Duodenal mucosa (tissue), 2 donors: ENCODE measurements around the gene NELFCD.
"Not testable (repeated sequence)": the region's sequence is repeated elsewhere in the genome, so short reads cannot be mapped to it uniquely, and the experiment has no call there.

Experiments
- H3K27ac ChIP-seq: one replicate; pipeline ENCODE4 v1.7.0; 2013; ENCODE audit warnings: low read depth, low read length
- H3K27me3 ChIP-seq, 2 donors: one replicate each; pipeline ENCODE4 v1.7.0; 2013; ENCODE audit warnings: low read length in 2 of 2, control low read depth in 1 of 2; ENCODE audit not compliant: insufficient read depth in 2 of 2, control insufficient read depth in 1 of 2
- H3K36me3 ChIP-seq, 2 donors: one replicate each; pipeline ENCODE4 v1.7.0; 2013; ENCODE audit warnings: low read length in 2 of 2, control low read depth in 1 of 2; ENCODE audit not compliant: insufficient read depth in 2 of 2, control insufficient read depth in 1 of 2
- H3K4me1 ChIP-seq, 2 donors: one replicate each; pipeline ENCODE4 v1.7.0; 2013; ENCODE audit warnings: low read length in 2 of 2, control low read depth in 1 of 2; ENCODE audit not compliant: insufficient read depth in 2 of 2, control insufficient read depth in 1 of 2
- H3K4me3 ChIP-seq, 2 donors: one replicate each; pipeline ENCODE4 v1.7.0; 2013; ENCODE audit warnings: low read length in 2 of 2, low read depth in 1 of 2
- H3K9ac ChIP-seq, 2 donors: one replicate each; pipeline ENCODE4 v1.7.0; 2013; ENCODE audit warnings: low read length in 2 of 2, low read depth in 1 of 2
- H3K9me3 ChIP-seq, 2 donors: one replicate each; pipeline ENCODE4 v1.7.0; 2013; ENCODE audit warnings: low read length in 2 of 2, control low read depth in 1 of 2; ENCODE audit not compliant: control insufficient read depth in 1 of 2

The NELFCD gene

DNA sequence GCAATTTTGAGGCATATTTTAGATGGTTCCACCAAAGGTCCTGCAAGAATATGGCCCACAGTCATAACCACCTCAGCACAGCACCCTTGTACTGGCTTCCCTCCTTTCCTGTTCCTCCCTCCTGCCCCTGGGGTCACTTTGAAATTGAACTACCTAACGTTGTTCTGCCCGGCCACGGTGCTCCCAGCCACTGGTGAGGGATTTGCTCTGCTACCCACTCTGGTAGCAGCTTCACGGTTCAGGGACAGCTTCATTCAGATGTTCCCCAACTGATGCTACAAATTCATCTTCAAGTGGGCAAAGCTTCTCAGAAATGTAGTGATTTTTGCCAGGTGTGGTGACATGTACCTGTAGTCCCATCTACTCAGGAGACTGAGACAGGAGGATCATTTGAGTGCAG is 7.9 kb upstream of the NELFCD start:
- Histone ChIP-seq H3K27ac (no peak overlapping the region), H3K4me3 (no peak overlapping the region), H3K36me3 (no peaks in the 10 kb centered on the region)

DNA sequence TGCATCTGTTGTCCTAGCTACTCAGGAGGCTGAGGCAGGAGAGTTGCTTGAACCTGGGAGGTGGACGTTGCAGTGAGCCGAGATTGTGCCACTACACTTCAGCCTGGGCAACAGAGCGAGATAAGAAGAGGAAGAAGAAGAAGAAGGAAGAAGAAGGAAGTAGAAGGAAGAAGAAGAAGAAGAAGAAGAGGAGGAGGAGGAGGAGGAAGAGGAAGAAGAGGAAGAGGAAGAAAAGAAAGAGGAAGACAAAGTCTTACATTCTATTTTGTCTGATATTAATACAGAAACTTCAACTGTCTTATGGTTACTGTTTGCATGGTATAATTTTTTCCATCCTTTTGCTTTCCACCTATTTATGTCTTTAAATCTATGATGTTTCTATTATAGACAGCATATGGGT is 7.2 kb upstream of the NELFCD start:
- Histone ChIP-seq H3K4me3 (no peak overlapping the region), H3K27ac (no peak overlapping the region), H3K36me3 (no peaks in the 10 kb centered on the region), H3K9ac (no peak overlapping the region), H3K27me3 (no peaks in the 10 kb centered on the region), H3K4me1 (no peaks in the 10 kb centered on the region), H3K9me3 (peaks cover 3 to 12% of the 10 kb centered on the region in 2 donors)

More for the DNA sequence above, 7.9 kb upstream of the NELFCD start:
- Histone ChIP-seq H3K27me3 (peaks cover 0 to 2% of the 10 kb centered on the region in 2 donors), H3K9ac (no peak overlapping the region), H3K9me3 (peaks cover 3 to 12% of the 10 kb centered on the region in 2 donors), H3K4me1 (no peaks in the 10 kb centered on the region)

DNA sequence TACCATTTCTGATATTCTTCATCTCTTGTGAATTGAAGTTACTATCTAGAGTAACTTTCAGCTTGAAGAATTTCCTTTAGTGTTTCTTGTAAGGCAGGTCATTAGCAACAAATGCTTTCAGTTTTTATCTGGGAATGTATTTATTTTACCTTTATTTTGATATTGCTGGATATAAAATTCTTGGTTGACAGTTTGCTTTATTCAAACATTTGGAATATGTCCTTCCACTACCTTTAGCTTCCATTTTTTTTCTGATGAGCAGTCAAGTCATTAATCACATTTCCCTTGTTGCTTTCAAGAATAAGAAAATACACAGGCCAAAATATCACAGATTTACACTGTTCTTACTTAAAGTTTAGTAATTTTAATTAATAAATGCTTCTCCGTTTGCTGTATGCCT is 5.7 kb upstream of the NELFCD start:
- H3K36me3 ChIP-seq: no peaks in the 10 kb centered on the region
- H3K27ac ChIP-seq: no peak overlapping the region
- H3K4me1 ChIP-seq: no peaks in the 10 kb centered on the region
- H3K27me3 ChIP-seq: no peaks in the 10 kb centered on the region
- H3K4me3 ChIP-seq: no peak overlapping the region
- H3K9ac ChIP-seq: no peak overlapping the region
- H3K9me3 ChIP-seq: peaks cover 3 to 8% of the 10 kb centered on the region in 2 donors

DNA sequence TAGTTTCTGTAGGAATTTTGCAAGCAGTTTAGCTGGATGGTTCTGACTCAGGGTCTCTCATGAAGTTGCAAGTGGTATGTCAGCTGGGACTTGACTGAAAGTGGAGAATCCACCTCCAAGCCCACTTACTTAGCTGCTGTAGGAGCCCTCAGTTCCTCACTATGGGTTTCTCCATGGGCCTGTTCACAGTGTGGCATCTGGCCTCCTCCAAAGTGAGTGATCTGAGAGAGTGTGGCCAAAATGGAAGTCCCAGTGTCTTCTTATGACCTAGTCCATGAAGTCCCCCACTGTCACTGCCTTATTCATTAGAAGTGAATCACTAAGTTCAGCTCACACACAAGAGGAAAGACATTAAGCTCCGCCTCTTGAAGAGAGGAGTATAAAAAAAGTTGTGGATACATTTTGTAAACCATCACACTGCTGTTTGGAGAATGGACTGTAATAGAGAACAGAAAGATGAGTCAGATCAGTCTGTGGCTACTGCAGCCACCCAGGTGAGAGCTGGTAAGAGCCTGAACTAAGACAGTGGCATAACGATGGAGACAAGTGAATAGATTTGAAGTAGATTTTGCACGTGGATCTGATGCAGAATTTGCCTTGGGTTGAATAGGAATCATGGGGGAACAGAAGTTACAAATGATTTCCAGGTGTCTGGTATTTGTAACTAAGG is 4.9 kb upstream of the NELFCD start:
- Histone ChIP-seq H3K9ac (no peak overlapping the region), H3K4me1 (no peaks in the 10 kb centered on the region), H3K9me3 (peaks cover 3 to 8% of the 10 kb centered on the region in 2 donors), H3K36me3 (no peaks in the 10 kb centered on the region), H3K27ac (no peak overlapping the region), H3K4me3 (no peak overlapping the region), H3K27me3 (no peaks in the 10 kb centered on the region)

DNA sequence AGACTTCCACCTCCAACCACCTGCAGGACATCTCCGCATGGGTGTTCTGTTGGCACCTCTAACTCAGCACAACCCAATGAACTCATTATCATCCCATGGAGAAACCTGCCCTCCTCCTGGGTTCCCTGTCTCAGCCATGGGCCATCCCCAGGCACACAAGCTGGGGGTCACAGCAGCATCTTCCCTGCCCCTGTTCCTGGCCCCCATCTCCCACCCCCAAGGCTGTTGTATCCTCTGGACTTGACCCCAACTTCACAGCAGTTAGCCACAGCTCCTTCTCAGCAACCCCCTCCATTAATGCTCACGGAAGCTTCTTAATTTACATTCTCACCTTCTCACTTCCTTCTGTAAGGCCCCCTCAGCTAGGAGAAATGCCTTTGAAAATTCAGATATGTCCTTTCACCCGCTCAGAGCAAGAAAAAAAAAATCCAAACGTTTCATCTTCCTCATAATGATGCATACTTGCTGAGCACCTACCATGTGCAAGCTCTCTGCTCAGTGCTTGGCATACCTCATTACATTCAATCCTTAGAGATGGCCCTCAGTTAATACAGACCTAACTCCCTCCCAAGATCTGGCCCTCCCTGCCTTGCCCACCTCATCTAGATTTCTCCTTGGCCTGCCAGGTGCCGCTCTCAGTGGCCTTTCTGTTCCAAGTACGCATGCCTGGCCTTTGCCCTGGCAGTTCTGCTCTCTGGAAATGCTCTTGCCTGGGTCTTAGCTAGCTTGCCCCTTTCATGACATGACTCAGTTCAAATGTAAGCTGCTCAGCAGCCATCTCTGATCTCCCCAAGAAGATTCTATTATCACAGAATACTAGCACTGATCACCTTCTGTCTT is 2.5 kb upstream of the NELFCD start:
- H3K9ac ChIP-seq: no peak overlapping the region
- H3K27ac ChIP-seq: no peak overlapping the region
- H3K9me3 ChIP-seq: peaks cover 3 to 8% of the 10 kb centered on the region in 2 donors
- H3K4me1 ChIP-seq: peaks cover 8 to 13% of the 10 kb centered on the region in 2 donors
- H3K27me3 ChIP-seq: no peaks in the 10 kb centered on the region
- no peaks in the 10 kb centered on the region for H3K36me3 ChIP-seq
- no peak overlapping the region for H3K4me3 ChIP-seq

DNA sequence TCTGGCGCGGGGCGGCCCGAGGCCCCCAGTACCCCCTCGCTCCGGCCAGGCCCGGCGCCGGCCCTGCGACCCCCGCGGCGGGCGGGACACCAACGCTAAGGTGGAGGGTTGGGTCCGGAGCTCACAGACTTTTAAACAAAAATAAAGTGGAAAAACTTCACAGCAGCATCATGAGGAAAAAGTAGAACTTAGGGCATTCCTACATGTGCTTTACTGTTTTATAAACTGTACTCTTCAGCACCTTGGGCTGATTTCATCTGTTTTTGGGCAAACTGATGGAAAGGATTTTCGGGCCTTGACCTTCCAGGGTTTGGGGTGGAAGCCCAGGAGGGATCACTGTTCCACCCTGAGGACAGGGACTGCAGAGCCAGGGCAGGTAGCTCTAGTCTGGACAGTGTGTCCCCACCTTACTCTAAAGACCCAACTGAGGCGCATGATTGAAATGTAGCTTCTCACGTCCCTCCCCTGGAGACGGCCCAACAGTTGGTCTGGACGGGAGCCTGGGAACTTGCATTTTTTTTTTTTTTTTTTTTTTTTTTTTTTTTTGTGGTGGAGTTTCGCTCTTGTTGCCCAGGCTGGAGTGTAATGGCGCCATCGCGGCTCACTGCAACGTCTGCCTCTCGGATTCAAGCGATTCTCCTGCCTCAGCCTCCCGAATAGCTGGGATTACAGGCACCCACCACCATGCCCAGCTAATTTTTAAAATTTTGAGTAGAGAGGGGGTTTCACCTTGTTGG is 740 bp downstream of the NELFCD start:
- Histone ChIP-seq H3K4me3 (peak overlapping the region; percentile 78 to 95), H3K9me3 (no peaks in the 10 kb centered on the region), H3K9ac (peak overlapping the region; percentile 69), H3K27me3 (no peaks in the 10 kb centered on the region), H3K36me3 (peaks cover 2 to 7% of the 10 kb centered on the region in 2 donors), H3K27ac (no peak overlapping the region), H3K4me1 (peaks cover 15 to 22% of the 10 kb centered on the region in 2 donors)

DNA sequence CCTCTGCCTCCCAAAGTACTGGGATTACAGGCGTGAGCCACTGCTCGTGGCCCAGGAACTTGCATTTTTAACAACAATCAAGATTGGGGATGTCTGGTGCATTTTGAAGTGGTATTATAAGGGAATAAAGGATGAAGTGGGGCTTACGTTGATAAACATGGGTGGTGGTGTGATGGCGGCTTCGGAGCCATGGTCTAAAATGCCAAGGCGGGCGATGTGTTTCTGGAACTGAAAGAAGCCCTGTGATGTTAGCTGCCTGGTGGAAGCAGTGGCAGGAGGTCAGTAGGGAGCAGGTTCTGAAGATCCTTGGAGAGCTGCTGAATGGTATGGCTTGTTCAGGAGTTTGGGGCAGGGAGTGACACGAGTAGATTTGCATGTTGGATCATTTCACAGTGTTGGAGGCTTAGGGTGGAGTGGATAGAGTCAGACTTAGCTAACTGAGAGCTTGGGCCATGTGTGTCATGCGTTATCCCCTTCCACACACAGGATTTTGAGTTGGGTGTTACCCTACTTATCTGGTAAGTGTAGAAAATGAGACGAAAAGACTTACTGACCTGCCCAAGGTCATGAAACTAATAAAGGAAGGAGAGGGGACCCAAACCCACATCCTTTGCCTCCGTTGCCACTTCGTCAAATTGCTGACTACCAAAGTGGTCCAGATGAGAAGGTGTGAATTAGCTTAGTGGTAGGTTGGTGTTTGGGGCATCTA is 1.5 kb downstream of the NELFCD start:
- H3K4me3 ChIP-seq: peak overlapping the region; percentile 78 to 95
- H3K27ac ChIP-seq: no peak overlapping the region
- peaks cover 10 to 14% of the 10 kb centered on the region in 2 donors for H3K36me3 ChIP-seq
- H3K9ac ChIP-seq: no peak overlapping the region
- no peaks in the 10 kb centered on the region for H3K27me3 ChIP-seq
- H3K4me1 ChIP-seq: peaks cover 15 to 22% of the 10 kb centered on the region in 2 donors
- no peaks in the 10 kb centered on the region for H3K9me3 ChIP-seq

DNA sequence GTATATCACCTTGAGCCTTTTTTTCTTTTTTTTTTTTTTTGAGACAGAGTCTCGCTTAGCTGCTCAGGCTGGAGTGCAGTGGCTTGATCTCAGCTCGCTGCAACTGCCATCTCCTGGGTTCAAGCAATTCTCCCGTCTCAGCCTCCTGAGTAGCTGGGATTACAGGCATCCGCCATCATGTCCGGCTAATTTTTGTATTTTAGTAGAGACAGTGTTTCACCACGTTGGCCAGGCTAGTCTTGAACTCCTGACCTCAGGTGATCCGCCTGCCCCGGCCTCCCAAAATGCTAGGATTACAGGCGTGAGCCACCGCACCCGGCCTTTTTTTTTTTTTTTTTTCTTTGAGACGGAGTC is 2.0 kb downstream of the NELFCD start:
- Histone ChIP-seq H3K4me1 (peaks cover 15 to 22% of the 10 kb centered on the region in 2 donors), H3K36me3 (peaks cover 15 to 20% of the 10 kb centered on the region in 2 donors)
- H3K4me3 ChIP-seq, H3K9me3 ChIP-seq, H3K27me3 ChIP-seq, H3K9ac ChIP-seq, H3K27ac ChIP-seq: not testable (repeated sequence)

DNA sequence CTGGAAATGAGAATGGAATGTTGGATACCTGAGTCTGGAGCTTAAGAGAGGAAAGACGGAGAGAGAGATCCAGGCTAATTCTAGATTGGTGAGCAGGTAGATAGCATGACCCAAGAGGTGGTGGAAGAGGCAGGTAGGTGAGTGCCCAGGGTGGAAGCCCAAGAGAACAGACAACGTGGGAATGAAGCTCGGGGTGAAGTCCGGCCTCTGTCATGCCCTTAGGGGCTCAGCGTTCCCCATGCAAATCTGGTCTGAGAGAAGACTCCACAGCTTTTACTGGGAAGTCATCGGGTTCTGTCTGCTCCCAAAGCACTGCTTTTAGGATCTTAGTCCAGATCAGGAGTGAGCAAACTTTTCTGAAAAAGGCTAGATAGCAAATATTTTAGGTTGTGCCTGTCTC is 3.6 kb downstream of the NELFCD start:
- Histone ChIP-seq H3K4me3 (no peak overlapping the region), H3K27me3 (no peaks in the 10 kb centered on the region), H3K27ac (no peak overlapping the region), H3K9ac (no peak overlapping the region), H3K9me3 (no peaks in the 10 kb centered on the region), H3K36me3 (peaks cover 30 to 36% of the 10 kb centered on the region in 2 donors), H3K4me1 (peaks cover 15 to 22% of the 10 kb centered on the region in 2 donors)
